ENCODE measurements around the gene COL3A1. TPM values are rescaled to one million over a fixed set of nuclear protein-coding genes. Genes with fewer than 3 reads are reported as not detected.

The COL3A1 gene
- total and polyA plus RNA-seq, 9 of the 15 experiments (the other 6 are each of a cell fraction or from before 2014, with no cell fraction given) = 0.01 to 0.71 (median 0.07) TPM; not detected in 2

- Histone ChIP-seq H3K4me1 (replicated peaks in 1 of 2; ENCODE audit: control insufficient read depth in 2 of 2, insufficient read depth in 2 of 2, low read length in 2 of 2) (no peaks in the 10 kb centered on the region), H3K9me1 (ENCODE audit: control insufficient read depth, insufficient read depth, low read length) (no peaks in the 10 kb centered on the region), H3K9me3 (replicated peaks; ENCODE audit: control insufficient read depth, insufficient read depth, low read depth, low read length) (no peaks in the 10 kb centered on the region), H2AFZ (ENCODE audit: low read depth, low read length) (no peak overlapping the region), H3K36me3 (ENCODE audit: control insufficient read depth, insufficient read depth, low read length) (no peaks in the 10 kb centered on the region), H3K27ac (ENCODE audit: extremely low read depth, low read depth, low read length) (no peak overlapping the region), H3K9ac (ENCODE audit: insufficient read depth in 1 of 2, low read depth in 2 of 2, low read length in 2 of 2) (no peak overlapping the region), H3K79me2 (ENCODE audit: control insufficient read depth, insufficient read depth, low read length) (no peaks in the 10 kb centered on the region), H3K4me3 (no peak overlapping the region), H3K27me3 (ENCODE audit: control insufficient read depth in 2 of 2, insufficient read depth in 2 of 2, low read length in 2 of 2) (no peaks in the 10 kb centered on the region), H3K4me2 (ENCODE audit: insufficient read depth, low read length) (no peak overlapping the region), H4K20me1 (replicated peaks; ENCODE audit: control insufficient read depth, insufficient read depth, low read length) (no peaks in the 10 kb centered on the region)
- in situ Hi-C loops (cut with MboI) = no loop called here
- ChIA-PET CTCF (ENCODE audit: low intra/inter-chr PET ratio) (no interaction called here), POLR2A (no interaction called here)
- ATAC-seq (no peak), DNase-seq (ENCODE audit: extremely low read depth in 1 of 4, low spot score in 3 of 4) (no peak), FAIRE-seq (no peak)
- intact Hi-C loops (cut with micrococcal nuclease) = no loop called here
- no TSS peak for BruUV-seq (replicated peaks)
- WGBS (ENCODE audit: insufficient coverage, low coverage, missing lambda C conversion rate) = 0% methylated on average over 1 of the region's 1 CpG
- TF ChIP-seq EHMT2 (IDR thresholded peaks at IDR 0.05) = no peak
- TF ChIP-seq HBP1 (CRISPR knock-in tag; IDR thresholded peaks at IDR 0.05) = no peak
- TF ChIP-seq TSC22D4 (tag; IDR thresholded peaks at IDR 0.05) = no peak
- TF ChIP-seq PHF21A (IDR thresholded peaks at IDR 0.05; ENCODE audit: borderline replicate concordance, low read depth) = no peak
- no peak for TF ChIP-seq ZFP36 (IDR thresholded peaks at IDR 0.05; ENCODE audit: low read depth, low read length, partially characterized antibody)
- no peak for TF ChIP-seq YY1 (IDR thresholded peaks at IDR 0.05; ENCODE audit: borderline replicate concordance in 1 of 3, control insufficient read depth in 1 of 3, extremely low read depth in 1 of 3, insufficient read depth in 3 of 3, insufficient read length in 1 of 3, insufficient replicate concordance in 2 of 3, low read depth in 1 of 3, low read length in 2 of 3)
- TF ChIP-seq, protein P1, sequence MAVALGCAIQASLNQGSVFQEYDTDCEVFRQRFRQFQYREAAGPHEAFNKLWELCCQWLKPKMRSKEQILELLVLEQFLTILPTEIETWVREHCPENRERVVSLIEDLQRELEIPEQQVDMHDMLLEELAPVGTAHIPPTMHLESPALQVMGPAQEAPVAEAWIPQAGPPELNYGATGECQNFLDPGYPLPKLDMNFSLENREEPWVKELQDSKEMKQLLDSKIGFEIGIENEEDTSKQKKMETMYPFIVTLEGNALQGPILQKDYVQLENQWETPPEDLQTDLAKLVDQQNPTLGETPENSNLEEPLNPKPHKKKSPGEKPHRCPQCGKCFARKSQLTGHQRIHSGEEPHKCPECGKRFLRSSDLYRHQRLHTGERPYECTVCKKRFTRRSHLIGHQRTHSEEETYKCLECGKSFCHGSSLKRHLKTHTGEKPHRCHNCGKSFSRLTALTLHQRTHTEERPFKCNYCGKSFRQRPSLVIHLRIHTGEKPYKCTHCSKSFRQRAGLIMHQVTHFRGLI (CRISPR knock-in tag; IDR thresholded peaks at IDR 0.05) = no peak
- no peak for TF ChIP-seq GTF2E2 (tag; IDR thresholded peaks at IDR 0.05)
- TF ChIP-seq PURB (CRISPR knock-in tag; IDR thresholded peaks at IDR 0.05; ENCODE audit: low read depth) = no peak
- no peak for TF ChIP-seq CREB1 (IDR thresholded peaks at IDR 0.05)
- TF ChIP-seq CREB1 (CRISPR knock-in tag; IDR thresholded peaks at IDR 0.05) = no peak
- TF ChIP-seq NCOR1 (IDR thresholded peaks at IDR 0.05) = no peak
- no peak for TF ChIP-seq STAT5A (IDR thresholded peaks at IDR 0.05; ENCODE audit: borderline replicate concordance, low read length)
- no peak for TF ChIP-seq RAD51 (IDR thresholded peaks at IDR 0.05; ENCODE audit: borderline replicate concordance, low read depth)
Measured at GRCh38 chr2:189037518-189037917, 63.3 kb downstream of the COL3A1 start.
